Stromal cell of bone marrow (primary cell): ENCODE measurements around the gene AHCYL1.

Source experiments
- DNase-seq: peaks from one replicate; pipeline ENCODE4 v3.0.0-alpha.2; 2012; ENCODE audit warnings: low read depth

AHCYL1 gene

DNA sequence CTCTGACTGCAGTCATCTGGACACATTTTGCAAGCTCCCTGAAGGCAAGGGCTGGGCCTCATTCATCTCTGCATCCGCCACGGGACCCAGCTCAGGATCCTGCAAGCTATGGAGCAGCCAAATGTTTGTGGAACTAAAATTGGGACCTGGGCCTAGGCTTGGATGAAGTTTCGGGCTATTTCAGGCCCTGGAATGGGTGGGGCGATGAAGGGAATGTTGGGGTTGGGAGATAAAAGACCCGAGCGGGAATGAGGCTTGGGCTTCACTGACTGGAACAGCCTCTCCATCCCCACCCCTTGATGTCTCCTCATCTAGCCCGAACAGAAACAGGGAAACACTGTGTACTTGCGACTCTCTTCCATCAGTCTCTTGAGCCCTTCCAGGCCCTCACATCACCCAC lies 7.3 kb upstream of the AHCYL1 start:
- no peak for DNase-seq

DNA sequence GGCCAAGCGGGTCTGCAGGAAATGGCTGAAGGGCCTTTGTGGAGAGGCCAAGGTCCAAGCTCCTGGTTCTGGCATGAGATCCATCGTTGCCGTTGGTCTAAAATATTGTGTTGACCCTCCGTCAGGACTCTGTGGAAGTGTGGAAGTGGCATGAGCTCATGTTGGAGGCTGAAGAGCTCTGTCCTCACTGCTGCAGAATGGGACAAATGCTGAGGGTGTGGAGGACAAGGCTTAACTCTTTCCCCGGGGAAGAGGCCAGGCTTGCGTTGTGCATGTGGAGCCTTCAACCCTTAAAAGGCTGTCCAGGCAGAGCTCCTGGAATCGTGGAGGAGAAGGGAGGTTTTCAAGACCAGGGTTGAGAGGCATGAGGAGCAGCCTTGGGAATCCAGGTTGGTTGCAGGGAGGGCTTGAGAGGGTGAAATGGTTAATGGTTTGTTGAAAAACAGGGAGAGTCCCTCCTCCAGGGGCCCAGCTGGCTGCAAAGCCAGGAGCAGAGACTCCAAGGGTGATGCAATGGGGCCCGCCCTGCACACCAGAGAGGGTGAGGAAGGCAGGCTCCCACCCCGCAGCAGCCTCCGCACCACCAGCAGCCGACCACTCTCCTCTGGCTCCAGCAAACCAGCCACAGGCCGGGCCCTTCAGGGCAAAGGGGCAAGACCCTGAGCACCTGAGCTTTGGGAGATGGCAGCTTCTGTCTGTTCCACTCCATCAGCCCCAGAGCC lies 6.7 kb upstream of the AHCYL1 start:
- no peak for DNase-seq

DNA sequence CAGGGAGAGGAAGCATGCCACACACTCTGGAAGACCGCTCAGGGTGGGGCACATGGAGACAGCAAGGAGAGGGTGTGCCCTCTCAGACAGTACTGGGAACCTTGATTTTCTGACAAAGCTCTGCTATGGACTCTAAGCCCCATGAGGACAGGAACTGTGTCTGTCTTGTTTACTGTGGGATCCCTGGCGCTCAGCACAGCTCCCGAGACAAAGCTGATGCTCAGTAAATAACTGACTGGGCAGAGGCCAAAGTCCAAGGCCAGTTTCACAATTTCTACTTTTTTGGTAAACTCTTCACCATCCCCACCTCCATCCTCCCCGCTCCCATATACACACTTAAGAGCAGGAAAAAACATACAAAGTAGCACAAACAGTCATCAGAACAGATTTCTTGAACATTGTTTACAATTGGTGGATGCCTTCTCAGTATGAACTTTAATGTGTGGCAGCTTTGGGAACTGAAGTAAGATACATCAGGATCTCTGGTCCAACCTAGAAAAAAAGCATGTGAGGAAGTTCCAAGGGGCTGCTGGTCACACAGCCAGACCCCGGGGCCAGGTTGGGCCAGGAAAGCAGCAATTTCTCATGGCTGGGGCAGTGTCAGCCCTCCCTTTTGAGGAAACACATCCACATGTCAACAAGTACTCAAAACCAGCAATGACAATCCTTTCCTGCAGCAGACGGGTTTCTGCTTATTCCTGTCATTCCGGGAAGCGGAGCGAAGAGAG lies 5.6 kb upstream of the AHCYL1 start:
- DNase-seq, result no peak

DNA sequence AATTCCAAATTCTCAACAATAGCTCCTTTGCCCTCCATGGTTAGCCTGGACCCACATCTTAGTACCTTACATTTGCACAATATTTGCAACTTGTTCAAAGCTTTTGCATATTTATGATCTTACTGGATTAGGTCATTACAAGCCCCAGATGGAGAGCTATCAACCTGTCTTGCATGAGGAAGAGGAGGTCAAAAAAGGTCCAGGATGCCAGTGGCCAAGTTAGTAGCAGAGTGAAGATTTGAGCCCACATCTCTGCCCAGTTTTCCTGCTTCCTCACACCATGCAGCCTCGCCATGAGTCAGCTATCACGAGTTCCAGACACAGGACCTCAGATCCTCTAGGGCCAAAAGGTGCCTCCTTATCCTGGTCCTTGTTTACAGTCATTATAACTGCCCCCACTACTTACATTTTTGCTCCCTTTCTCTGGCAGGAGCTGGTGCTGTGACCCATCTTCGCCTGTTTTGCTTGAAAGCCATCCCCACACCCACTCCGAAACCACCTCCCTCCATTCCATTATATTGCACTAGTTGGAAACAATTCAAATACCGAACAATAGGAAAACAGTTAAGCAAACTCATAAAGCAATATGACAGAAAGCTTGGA lies 5.0 kb upstream of the AHCYL1 start:
- DNase-seq, result peak; percentile 49

DNA sequence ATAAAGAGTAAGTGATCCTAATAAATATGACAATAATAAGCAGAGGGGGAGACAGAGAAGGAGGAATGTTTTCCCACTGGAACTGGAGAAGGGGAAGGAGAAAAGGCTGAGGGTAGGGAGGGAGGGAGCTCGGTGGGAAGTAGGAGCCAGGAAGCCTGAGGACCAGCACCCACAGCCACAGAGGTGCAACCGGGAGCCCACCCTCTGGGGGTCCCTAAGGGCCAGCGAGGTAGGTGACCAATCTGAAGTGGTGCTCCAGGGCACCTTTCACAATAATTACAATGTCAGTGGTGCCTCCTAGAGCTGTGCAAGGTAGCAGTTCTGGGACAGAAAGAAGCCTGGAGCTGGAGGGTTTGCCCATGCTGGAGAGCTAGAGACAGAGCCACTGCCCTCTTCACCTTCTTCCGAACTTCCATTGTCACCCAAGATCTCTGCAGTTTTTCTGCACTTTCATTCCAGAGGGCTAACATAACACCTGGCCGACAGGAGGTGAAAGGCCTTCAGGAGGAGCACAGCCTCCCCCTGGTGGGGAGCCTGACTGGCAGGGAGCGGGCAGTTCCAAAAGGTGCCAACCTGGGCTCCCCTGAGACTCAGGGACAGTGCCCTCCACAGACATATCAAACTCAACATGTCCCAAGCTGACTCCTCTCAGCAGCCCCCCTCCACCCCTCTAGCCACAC lies 4.1 kb upstream of the AHCYL1 start:
- DNase-seq, result no peak

DNA sequence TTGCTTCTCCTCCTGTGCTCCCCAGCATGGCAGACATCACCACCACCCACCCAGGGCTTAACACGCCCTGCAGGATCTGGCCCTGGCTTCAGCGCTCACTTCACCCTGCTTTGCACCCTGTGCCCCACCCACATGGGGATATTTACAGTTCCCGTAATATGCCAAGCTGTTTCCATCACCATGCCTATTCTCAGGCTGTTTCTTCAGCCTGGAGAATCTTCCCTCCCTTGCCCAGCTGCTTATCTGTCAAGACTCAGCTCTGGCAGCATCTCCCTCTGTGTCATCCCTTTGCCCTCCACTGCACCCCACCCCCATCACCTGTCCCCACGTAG lies 3.6 kb upstream of the AHCYL1 start:
- no peak for DNase-seq

DNA sequence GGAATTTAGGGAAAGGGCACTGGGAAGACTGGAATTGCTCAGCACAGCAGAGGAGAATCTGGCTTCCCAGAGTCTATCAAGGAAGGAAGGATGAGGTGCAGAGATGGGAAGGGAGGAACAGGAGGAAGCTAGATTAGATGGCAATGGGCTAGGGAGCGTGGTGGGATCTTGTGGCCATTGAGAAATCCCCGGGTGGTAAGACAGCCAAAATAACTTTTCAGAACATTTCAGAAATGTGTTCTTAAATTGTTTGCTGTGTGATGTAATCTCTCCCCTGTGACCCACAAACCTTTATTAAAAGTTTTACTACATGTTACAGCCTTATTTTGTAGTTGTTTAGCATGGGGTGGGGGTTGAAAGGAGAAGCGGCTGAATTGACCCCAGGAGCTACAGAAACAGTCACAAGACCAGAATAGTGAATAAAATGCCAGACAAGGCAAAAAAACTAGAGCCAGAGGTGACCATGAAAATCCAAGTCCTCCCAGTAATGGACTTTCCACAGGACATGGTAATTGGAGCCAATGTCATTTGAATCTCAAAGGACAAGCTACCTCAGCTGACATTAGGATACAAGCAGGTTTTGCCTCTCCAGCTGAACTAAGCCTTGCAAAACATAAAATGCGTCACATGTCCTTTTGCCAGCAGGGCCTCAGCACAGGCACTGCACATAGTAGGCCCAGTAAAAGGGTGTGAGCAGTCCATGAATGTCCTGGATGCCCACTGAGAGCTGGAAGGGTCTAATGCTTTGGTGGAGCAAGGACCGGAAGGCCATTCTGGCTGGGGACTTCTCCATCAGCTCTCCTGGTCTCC lies 980 bp upstream of the AHCYL1 start:
- DNase-seq, result no peak

DNA sequence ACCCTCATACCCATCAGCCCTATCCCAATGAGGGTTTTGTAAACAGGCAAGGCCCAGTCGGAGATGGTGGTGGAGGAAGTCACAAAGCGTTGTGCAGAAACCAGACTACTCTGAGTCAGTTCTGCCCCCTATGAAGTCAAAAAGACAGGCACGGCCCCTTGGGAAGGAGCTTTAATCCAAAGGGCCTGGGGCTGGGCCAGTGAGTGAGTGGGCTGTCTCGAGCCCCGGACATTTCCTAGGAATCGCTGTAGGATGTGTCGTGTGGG lies 442 bp upstream of the AHCYL1 start:
- DNase-seq, result peak; percentile 74

DNA sequence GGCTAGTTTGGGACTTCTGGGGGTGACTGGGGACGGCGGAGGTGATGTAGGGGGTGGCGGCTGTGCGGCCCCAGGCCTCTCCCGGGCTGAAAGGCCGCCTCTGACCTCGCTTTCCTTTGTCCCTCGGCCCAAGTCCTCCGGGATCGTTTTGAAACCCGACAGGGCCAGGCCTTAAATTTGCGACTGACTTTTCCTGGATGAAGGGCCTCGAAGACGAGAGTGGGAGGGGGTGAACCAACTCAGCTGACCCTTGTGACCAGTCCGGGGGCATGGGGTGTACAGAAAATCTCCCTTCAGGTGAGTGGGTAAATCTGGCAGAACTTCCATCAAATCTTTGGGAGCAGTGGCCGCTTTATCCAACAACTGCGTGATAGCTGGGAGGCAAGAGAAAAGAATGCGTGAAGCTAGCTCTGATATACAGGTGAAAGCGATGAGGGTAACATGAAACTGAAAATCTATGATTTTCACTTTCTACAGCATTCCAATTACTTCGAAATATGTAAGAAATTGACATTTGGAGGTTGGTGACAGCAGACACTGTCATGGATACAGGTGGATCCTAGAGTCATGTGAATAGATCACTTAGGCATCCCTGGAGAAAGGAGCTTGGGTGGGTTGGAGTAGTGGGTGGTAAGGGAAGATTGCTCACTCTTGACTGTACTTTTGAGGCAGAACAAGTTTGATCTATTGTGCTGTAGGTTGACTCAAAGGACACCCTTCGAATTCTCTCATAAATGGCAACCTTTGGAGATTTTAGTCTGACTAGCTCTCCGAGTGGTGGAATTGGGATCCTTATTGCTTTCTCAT lies 885 bp downstream of the AHCYL1 start:
- DNase-seq, result no peak

DNA sequence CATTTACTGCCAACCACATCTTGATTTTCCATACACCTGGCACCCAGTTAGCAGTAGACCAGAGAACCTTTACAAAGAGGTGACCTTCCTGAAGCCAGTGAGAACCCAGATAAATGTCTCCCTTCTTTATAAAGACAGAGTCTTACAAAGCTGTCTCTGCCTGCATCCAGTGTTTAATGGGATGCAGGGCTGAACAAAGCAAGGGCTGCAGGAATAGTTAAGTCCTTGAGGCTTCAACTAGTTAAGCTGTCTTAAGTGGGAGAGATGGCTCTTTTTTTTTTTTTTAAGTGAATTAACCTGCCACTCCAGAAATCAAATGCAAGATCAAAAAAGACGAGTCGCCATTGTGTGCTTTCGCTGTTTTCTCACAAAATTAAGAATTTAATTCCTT lies 1.5 kb downstream of the AHCYL1 start:
- DNase-seq, result no peak

DNA sequence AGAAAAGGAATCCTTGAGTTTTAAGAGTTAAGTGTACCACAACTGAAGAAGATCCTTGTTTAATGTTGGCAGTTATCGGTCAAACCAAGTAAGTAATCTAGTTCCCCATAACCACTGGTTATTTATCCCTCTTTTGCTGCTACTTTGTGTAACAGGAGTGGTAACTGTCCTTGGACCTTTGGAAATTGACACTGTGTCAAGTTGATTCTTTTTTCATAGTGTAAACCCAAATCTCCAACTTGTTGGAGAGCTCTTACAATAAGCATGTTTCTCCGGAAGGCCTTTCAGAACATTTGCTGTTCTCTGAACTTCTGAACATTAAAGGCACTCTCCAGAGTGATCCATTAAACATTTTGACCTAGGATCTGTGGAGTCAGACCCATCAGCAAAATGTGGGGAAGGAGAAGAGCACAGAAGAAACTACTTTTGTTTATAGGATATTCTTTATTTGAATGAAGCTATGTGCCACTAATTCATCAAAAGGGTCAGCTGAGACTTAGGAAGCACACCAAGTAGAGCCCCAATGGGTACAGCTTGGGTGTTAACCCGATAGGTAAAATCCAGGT lies 3.9 kb downstream of the AHCYL1 start:
- DNase-seq, result no peak

DNA sequence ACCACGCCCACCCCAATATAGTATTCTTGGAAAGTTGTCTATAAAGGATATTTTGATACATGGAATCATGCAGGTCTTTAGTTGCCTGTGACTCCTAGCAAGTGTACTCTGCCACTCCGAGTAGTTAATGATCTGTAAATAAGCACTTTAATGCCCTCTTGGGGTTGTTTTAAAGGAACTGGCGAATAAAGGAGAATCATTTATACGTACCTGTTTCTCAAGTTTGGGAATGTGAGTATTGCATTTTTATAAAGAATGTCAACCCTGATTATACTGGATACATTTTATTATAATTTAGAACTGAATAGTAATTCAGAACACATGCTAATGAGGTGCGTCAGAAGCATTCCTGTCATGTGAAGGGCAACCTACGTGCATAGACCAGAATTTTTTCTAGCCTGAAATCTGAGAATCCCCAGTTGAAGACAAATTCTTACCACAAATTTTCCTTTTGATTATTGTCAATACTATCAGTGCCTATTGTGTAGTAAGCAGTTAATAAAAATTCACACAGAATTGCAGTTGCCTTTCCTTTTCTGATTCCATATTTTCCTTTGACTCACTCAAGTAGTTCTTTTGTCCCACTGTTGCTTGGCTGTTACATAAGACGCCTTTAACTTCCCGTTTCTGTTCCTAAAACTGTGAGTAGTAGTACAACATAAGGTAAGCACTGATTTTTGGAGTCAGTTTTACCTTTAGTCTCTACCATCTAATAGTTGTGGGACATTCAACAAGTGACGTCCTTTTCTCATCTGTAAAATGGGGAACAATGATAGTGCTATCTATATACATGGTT lies 5.1 kb downstream of the AHCYL1 start:
- DNase-seq, result no peak

DNA sequence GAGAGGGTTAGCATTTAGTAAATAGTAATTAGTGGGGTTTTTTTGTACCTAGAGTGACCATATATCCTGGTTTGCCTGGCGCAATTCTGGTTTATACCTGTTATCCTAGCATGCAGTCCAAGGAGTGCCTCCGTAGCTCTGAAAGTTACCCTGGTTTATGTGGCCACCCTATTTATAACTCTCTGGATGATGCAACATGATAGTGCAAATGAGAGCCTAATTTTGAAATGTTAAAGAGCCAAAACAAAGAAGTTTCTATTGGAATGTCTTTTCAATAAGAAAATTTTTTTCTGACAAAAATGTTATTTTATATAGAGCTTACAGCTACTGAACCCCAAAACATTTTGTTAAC lies 5.7 kb downstream of the AHCYL1 start:
- DNase-seq, result no peak

DNA sequence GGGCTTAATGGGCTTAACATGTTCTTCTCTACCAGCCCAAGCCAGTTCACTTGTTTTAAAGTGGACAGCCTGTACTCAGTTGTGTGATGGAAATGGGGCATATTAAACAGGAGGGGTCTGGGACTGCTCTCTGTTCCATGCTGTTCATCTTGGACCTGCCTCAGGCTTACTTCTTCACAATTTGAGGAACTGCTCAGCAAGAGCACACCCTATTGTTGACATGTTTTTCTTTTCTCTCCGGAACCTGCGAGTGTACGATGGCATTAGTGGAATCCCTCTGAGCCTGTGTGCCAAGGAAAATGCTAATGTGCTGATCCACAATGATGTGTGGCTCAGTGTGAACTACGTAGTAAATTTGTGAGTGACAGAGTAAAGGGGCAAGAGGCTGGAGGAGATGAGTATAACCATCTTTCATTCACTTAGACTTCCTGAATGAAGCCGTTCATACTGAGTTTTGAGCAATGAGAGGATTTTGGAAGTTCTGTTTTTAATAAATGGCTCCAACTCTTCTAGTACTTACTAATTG lies 6.9 kb downstream of the AHCYL1 start:
- no peak for DNase-seq

DNA sequence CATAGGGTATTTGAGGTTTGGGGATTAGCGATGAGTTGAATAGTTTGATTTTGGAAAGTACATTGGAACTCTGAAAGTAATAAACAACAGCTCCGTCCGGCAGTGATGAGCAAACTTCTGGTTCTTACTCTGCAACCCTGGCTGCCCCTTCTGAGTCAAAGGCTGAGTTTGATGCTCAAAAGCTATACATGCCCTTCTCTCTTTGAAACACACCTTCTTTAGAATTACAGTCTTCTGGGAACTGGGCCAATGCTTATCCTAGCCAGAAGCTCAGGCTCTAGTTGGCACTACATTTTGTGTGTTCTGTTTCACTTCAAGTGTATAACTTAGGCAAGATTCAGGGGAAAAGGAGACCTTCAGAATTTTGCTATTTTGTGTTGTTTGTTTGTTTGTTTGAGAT lies 9.3 kb downstream of the AHCYL1 start:
- no peak for DNase-seq

DNA sequence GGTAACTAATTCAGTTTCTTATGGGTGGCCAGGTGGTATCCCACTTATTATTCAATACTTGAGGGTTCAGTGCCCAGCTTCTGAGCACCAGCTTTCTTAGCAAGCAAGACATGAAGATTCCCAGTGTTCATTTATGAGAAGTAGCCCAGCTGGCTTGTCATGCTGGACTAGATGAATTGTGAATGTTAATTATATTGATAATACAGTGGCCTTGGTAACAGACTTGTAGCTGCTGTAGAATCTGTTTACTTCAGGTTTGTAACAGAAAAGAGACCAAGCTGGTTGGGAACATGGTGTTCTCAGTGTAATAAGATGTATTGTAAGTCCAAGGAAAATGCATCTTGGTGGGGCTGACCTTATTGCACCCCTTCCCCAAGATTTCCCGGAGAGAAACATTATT lies 10.1 kb downstream of the AHCYL1 start:
- no peak for DNase-seq

DNA sequence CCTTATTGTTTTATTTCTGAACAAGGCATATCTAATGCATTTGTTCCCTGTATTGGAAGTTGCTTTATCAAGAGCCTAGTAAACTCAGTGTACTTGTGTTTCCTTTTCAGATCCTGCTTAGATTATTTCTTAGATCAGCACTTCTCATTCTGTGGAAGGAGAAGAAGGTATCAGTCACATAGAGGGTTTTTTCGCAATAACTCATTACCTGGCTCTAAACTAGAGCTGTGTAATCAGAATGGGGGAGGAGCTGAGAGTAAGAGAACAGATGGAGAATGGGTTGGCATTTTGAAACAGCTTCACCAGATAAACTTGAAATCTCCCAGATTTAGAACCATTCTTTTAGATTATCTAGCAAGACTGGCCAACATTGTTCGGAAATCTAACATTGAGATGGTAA lies 11.0 kb downstream of the AHCYL1 start:
- DNase-seq, result no peak

DNA sequence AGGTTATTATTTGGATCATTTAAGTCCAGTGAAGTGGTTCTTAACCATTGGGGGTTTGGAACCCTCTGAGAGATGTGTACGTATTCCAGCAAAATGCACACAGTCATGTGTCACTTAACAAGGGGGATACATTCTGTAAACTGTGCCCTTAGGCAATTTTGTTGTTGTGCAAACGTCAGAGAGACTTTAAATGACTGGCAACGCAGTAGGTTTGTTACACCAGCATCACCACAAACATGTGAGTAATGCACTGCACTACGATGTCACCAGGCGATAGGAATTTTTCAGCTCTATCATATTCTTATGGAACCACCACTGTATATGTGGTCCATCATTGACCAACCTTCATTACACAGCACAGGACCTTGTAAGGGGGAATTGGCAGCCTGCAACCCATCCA lies 11.9 kb downstream of the AHCYL1 start:
- no peak for DNase-seq

DNA sequence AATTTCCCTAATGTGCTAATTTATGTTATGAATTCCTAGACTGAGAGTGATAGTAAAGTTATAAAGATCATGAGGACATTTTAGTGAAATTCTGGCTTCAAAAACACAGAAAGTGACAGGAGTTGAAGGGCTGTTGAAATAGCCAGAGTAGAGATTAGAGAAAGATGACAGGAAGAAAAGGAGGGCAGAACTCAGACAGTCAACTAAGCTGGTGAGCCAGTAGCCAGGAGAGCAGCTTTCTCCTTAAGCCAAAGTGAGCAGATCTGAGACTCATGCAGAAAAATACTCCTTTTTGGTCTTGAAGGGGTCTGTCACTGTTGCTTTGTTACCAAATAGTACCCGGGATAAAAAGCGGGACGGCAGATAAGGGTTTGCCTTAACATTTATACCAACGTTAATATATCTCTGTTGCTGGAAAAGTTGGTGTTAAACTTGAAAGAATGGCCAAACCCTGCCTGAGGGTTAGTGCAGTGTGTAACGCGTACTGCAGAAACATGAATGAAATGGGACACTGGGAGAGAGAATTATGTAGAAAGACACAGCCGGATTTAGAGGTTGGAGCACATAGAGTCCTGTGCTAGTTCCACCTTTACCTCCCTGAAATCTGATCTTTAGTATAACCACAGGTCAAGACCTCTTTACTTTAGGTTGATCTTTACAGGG lies 12.8 kb downstream of the AHCYL1 start:
- no peak for DNase-seq

DNA sequence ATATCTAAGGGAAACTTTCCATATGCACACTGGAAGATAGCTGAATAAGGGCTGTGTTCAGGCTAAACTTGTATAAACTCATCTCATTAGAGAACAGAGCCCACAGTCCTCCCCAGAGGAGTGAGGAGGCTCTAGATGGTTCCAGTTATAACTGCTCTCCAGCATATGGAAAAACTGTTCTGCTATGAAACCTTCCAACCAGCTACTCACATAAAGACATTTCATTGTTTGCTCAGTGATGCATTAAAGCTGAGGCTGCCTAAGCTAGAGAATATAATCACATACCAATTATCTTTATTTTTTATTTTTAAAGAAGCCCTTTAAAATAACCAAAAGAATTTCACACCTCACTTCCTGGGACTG lies 13.3 kb downstream of the AHCYL1 start:
- DNase-seq, result no peak
